Measurements from ENCODE around the gene CDC45.

The CDC45 gene

GRCh38 chr22:19463491-19464469 lies 15.9 kb upstream of the CDC45 start:
- H3K27me3 ChIP-seq (ENCODE audit: control insufficient read depth, low read length): no peaks in the 10 kb centered on the region
- H3K9me3 ChIP-seq (ENCODE audit: control insufficient read depth, insufficient read depth, low read length): no peaks in the 10 kb centered on the region
- no peaks in the 10 kb centered on the region for H4K20me1 ChIP-seq (ENCODE audit: control insufficient read depth, insufficient read depth, low read depth, low read length)
- no peak overlapping the region for H3K4me2 ChIP-seq (ENCODE audit: low read length)
- TF ChIP-seq EZH2phosphoT487 (IDR thresholded peaks at IDR 0.05; ENCODE audit: borderline replicate concordance, low read length): no peak
- TF ChIP-seq CTCF (IDR thresholded peaks at IDR 0.05; ENCODE audit: low read depth, low read length, poor library complexity, severe bottlenecking): no peak
- no peaks in the 10 kb centered on the region for H3F3A ChIP-seq (ENCODE audit: control insufficient read depth, insufficient read depth)
- no peaks in the 10 kb centered on the region for H3K79me2 ChIP-seq (ENCODE audit: control insufficient read depth, low read length)
- H3K4me1 ChIP-seq (ENCODE audit: control insufficient read depth, low read length): no peaks in the 10 kb centered on the region
- no peak overlapping the region for H3K4me3 ChIP-seq (ENCODE audit: low read length)
- H3K27ac ChIP-seq (ENCODE audit: low read depth, low read length): no peak overlapping the region
- H3K36me3 ChIP-seq (ENCODE audit: control insufficient read depth, low read length): peaks cover 75% of the 10 kb centered on the region
- H3K9me2 ChIP-seq (replicated peaks; ENCODE audit: control insufficient read depth, low read length): no peaks in the 10 kb centered on the region

DNA sequence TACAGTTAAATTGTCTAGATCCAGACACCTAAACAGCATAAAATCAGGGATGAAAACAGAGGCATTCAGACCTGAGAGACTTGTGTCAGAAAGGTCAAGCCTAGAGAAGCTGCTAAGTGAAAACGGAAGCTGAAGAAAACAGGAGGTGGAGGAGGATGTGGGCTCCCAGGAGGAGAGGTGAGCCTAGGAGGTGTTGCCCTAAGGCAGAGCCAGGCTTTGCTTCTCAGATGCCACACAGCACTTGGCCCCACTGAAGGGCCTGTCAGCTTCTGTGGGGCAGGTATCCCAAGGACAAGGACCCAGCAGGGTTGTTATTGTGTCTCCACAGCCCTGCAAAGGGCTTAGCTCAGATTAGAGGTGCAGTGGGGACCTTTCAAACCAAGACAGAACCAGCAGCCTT lies 15.2 kb upstream of the CDC45 start:
- no peaks in the 10 kb centered on the region for H4K20me1 ChIP-seq (ENCODE audit: control insufficient read depth, insufficient read depth, low read depth, low read length)
- no peak overlapping the region for H3K4me3 ChIP-seq (ENCODE audit: low read length)
- no peak overlapping the region for H3K27ac ChIP-seq (ENCODE audit: low read depth, low read length)
- H3K27me3 ChIP-seq (ENCODE audit: control insufficient read depth, low read length): no peaks in the 10 kb centered on the region
- no peaks in the 10 kb centered on the region for H3K79me2 ChIP-seq (ENCODE audit: control insufficient read depth, low read length)
- no peak overlapping the region for H3K4me2 ChIP-seq (ENCODE audit: low read length)
- no peaks in the 10 kb centered on the region for H3F3A ChIP-seq (ENCODE audit: control insufficient read depth, insufficient read depth)
- H3K9me3 ChIP-seq (ENCODE audit: control insufficient read depth, insufficient read depth, low read length): no peaks in the 10 kb centered on the region
- peaks cover 81% of the 10 kb centered on the region for H3K36me3 ChIP-seq (ENCODE audit: control insufficient read depth, low read length)
- TF ChIP-seq CTCF (IDR thresholded peaks at IDR 0.05; ENCODE audit: low read depth, low read length, poor library complexity, severe bottlenecking): no peak
- no peak for TF ChIP-seq EZH2phosphoT487 (IDR thresholded peaks at IDR 0.05; ENCODE audit: borderline replicate concordance, low read length)
- no peaks in the 10 kb centered on the region for H3K4me1 ChIP-seq (ENCODE audit: control insufficient read depth, low read length)
- no peaks in the 10 kb centered on the region for H3K9me2 ChIP-seq (replicated peaks; ENCODE audit: control insufficient read depth, low read length)

GRCh38 chr22:19464975-19465374 lies 14.7 kb upstream of the CDC45 start:
- Histone ChIP-seq H4K20me1 (ENCODE audit: control insufficient read depth, insufficient read depth, low read depth, low read length) (no peaks in the 10 kb centered on the region), H3K9me2 (replicated peaks; ENCODE audit: control insufficient read depth, low read length) (no peaks in the 10 kb centered on the region), H3K9me3 (ENCODE audit: control insufficient read depth, insufficient read depth, low read length) (no peaks in the 10 kb centered on the region), H3K79me2 (ENCODE audit: control insufficient read depth, low read length) (no peaks in the 10 kb centered on the region), H3F3A (ENCODE audit: control insufficient read depth, insufficient read depth) (no peaks in the 10 kb centered on the region), H3K27me3 (ENCODE audit: control insufficient read depth, low read length) (no peaks in the 10 kb centered on the region), H3K4me3 (ENCODE audit: low read length) (no peak overlapping the region), H3K36me3 (ENCODE audit: control insufficient read depth, low read length) (peaks cover 85% of the 10 kb centered on the region), H3K27ac (ENCODE audit: low read depth, low read length) (no peak overlapping the region), H3K4me2 (ENCODE audit: low read length) (no peak overlapping the region), H3K4me1 (ENCODE audit: control insufficient read depth, low read length) (no peaks in the 10 kb centered on the region)
- no peak for TF ChIP-seq EZH2phosphoT487 (IDR thresholded peaks at IDR 0.05; ENCODE audit: borderline replicate concordance, low read length)
- TF ChIP-seq CTCF (IDR thresholded peaks at IDR 0.05; ENCODE audit: low read depth, low read length, poor library complexity, severe bottlenecking): no peak
